HEK293 (cell line): ENCODE results near the gene TGFB2.

Experiments used
- CTCF ChIP-seq: fragments of 450-650 bp; formaldehyde crosslinking; IDR thresholded peaks from 2 replicates; pipeline ENCODE4 v1.5.1; 2016; ENCODE audit warnings: missing biosample characterization, missing genetic modification characterization
- EGR2 ChIP-seq: fragments of 450-650 bp; formaldehyde crosslinking; IDR thresholded peaks from 2 replicates; pipeline ENCODE4 v1.5.1; 2016; ENCODE audit warnings: low read depth, missing biosample characterization, missing genetic modification characterization
- REST ChIP-seq: fragments of 450-650 bp; formaldehyde crosslinking; IDR thresholded peaks from 2 replicates; pipeline ENCODE4 v1.5.1; 2016; ENCODE audit warnings: missing biosample characterization, missing genetic modification characterization
- SP3 ChIP-seq: fragments of 450-650 bp; formaldehyde crosslinking; IDR thresholded peaks from 2 replicates; pipeline ENCODE4 v1.5.1; 2016; ENCODE audit warnings: missing biosample characterization, missing genetic modification characterization
- YY1 ChIP-seq: fragments of 450-650 bp; formaldehyde crosslinking; IDR thresholded peaks from 2 replicates; pipeline ENCODE4 v1.5.1; 2018; ENCODE audit warnings: missing biosample characterization, missing genetic modification characterization
- ZNF132 ChIP-seq: fragments of 450-650 bp; formaldehyde crosslinking; IDR thresholded peaks from 2 replicates; pipeline ENCODE4 v1.5.1; 2017; ENCODE audit warnings: missing biosample characterization, missing genetic modification characterization, borderline replicate concordance
- ZNF184 ChIP-seq: fragments of 450-650 bp; IDR thresholded peaks from 2 replicates; pipeline ENCODE4 v1.5.1; 2018; ENCODE audit warnings: missing biosample characterization, mild to moderate bottlenecking, missing genetic modification characterization
- ZNF707 ChIP-seq: fragments of 450-650 bp; formaldehyde crosslinking; IDR thresholded peaks from 2 replicates; pipeline ENCODE4 v1.5.1; 2016; ENCODE audit warnings: missing biosample characterization, missing genetic modification characterization
- ZNF830 ChIP-seq: fragments of 450-650 bp; IDR thresholded peaks from 2 replicates; pipeline ENCODE4 v1.5.0; 2018; ENCODE audit warnings: missing biosample characterization, missing genetic modification characterization, low read depth, mild to moderate bottlenecking, moderate library complexity
- TF ChIP-seq, protein P1 (sequence below): fragments of 450-650 bp; formaldehyde crosslinking; IDR thresholded peaks from 2 replicates; pipeline ENCODE4 v1.5.1; 2016; ENCODE audit warnings: missing biosample characterization, missing genetic modification characterization, low read depth
- TF ChIP-seq, protein P2 (sequence below): fragments of 450-650 bp; formaldehyde crosslinking; IDR thresholded peaks from 2 replicates; pipeline ENCODE4 v1.5.1; 2017; ENCODE audit warnings: missing biosample characterization, missing genetic modification characterization
- TF ChIP-seq, protein P3 (sequence below): IDR thresholded peaks from 2 replicates; pipeline ENCODE4 v1.6.1; 2011; ENCODE audit warnings: mild to moderate bottlenecking, low read depth, low read length, borderline replicate concordance

- TF ChIP-seq ZNF184 = no peak
- peak; percentile 40; the same call in 1 of the 2 replicates for TF ChIP-seq CTCF (tag by site-specific recombination)
- TF ChIP-seq, protein P1, sequence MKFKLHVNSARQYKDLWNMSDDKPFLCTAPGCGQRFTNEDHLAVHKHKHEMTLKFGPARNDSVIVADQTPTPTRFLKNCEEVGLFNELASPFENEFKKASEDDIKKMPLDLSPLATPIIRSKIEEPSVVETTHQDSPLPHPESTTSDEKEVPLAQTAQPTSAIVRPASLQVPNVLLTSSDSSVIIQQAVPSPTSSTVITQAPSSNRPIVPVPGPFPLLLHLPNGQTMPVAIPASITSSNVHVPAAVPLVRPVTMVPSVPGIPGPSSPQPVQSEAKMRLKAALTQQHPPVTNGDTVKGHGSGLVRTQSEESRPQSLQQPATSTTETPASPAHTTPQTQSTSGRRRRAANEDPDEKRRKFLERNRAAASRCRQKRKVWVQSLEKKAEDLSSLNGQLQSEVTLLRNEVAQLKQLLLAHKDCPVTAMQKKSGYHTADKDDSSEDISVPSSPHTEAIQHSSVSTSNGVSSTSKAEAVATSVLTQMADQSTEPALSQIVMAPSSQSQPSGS (tag by site-specific recombination) = no peak
- no peak for TF ChIP-seq YY1 (tag by site-specific recombination)
- TF ChIP-seq ZNF707 (tag by site-specific recombination) = no peak
- no peak for TF ChIP-seq REST (tag by site-specific recombination)
- no peak for TF ChIP-seq ZNF830 (tag by site-specific recombination)
- no peak for TF ChIP-seq EGR2 (tag by site-specific recombination)
- TF ChIP-seq, protein P2, sequence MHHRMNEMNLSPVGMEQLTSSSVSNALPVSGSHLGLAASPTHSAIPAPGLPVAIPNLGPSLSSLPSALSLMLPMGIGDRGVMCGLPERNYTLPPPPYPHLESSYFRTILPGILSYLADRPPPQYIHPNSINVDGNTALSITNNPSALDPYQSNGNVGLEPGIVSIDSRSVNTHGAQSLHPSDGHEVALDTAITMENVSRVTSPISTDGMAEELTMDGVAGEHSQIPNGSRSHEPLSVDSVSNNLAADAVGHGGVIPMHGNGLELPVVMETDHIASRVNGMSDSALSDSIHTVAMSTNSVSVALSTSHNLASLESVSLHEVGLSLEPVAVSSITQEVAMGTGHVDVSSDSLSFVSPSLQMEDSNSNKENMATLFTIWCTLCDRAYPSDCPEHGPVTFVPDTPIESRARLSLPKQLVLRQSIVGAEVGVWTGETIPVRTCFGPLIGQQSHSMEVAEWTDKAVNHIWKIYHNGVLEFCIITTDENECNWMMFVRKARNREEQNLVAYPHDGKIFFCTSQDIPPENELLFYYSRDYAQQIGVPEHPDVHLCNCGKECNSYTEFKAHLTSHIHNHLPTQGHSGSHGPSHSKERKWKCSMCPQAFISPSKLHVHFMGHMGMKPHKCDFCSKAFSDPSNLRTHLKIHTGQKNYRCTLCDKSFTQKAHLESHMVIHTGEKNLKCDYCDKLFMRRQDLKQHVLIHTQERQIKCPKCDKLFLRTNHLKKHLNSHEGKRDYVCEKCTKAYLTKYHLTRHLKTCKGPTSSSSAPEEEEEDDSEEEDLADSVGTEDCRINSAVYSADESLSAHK (tag by site-specific recombination) = no peak
- TF ChIP-seq, protein P3, sequence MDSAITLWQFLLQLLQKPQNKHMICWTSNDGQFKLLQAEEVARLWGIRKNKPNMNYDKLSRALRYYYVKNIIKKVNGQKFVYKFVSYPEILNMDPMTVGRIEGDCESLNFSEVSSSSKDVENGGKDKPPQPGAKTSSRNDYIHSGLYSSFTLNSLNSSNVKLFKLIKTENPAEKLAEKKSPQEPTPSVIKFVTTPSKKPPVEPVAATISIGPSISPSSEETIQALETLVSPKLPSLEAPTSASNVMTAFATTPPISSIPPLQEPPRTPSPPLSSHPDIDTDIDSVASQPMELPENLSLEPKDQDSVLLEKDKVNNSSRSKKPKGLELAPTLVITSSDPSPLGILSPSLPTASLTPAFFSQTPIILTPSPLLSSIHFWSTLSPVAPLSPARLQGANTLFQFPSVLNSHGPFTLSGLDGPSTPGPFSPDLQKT = no peak
- TF ChIP-seq ZNF132 (tag by site-specific recombination) = no peak
- TF ChIP-seq SP3 (tag by site-specific recombination) = no peak
These were observed 16.3 kb downstream of the TGFB2 start for GRCh38 chr1:218361298-218362065.
